A673 (cell line): Measurements from ENCODE around the gene CYTH4. TPM values are rescaled to one million over a fixed set of nuclear protein-coding genes. Genes with fewer than 3 reads are reported as not detected.

Source experiments
- BruUV-seq: library from RNA; stranded (reverse); fragments of 400-500 nt; replicated peaks from 2 replicates; lab custom pipeline; 2021; lab: Mats Ljungman, UMichigan
- CTCF ChIA-PET: fragments of 300-600 bp; sonication (Branson Sonifier 250); formaldehyde crosslinking; loops from one replicate; lab custom pipeline; 2022; ENCODE audit warnings: antibody characterized with exemption; lab: Charles Lee
- POLR2A ChIA-PET: fragments of 300-600 bp; sonication (Branson Sonifier 250); formaldehyde crosslinking; loops from one replicate; lab custom pipeline; 2022; ENCODE audit warnings: antibody characterized with exemption; ENCODE audit not compliant: low non-redundant PET; lab: Charles Lee
- DNase-seq: peaks from one replicate; pipeline ENCODE4 v3.0.0-alpha.2; 2015; ENCODE audit warnings: low spot score
- H3K27ac ChIP-seq: fragments of 200-600 bp; sonication (generic); 2 replicates; pipeline ENCODE4 v1.5.1; 2016; ENCODE audit warnings: mixed run types, low read depth, mild to moderate bottlenecking, mixed read lengths, antibody characterized with exemption, low read length; ENCODE audit not compliant: poor library complexity, severe bottlenecking
- H3K27me3 ChIP-seq: fragments of 200-600 bp; sonication (generic); replicated peaks from 2 replicates; pipeline ENCODE4 v1.6.1; 2017; ENCODE audit warnings: mixed run types, low read depth, mild to moderate bottlenecking, mixed read lengths, antibody characterized with exemption, low read length; ENCODE audit not compliant: insufficient read depth, poor library complexity
- H3K36me3 ChIP-seq: fragments of 200-600 bp; sonication (generic); 2 replicates; pipeline ENCODE4 v1.6.1; 2016; ENCODE audit warnings: mixed run types, mild to moderate bottlenecking, mixed read lengths, antibody characterized with exemption, low read length; ENCODE audit not compliant: insufficient read depth, poor library complexity, severe bottlenecking
- H3K4me1 ChIP-seq: fragments of 200-600 bp; sonication (generic); 2 replicates; pipeline ENCODE4 v1.6.1; 2017; ENCODE audit warnings: mixed run types, mild to moderate bottlenecking, mixed read lengths, antibody characterized with exemption, low read length; ENCODE audit not compliant: insufficient read depth, poor library complexity, severe bottlenecking
- H3K4me3 ChIP-seq: fragments of 200-600 bp; sonication (generic); 2 replicates; pipeline ENCODE4 v1.5.1; 2016; ENCODE audit warnings: low read depth, mixed run types, mild to moderate bottlenecking, mixed read lengths, low read length; ENCODE audit not compliant: poor library complexity, severe bottlenecking
- H3K9me3 ChIP-seq: fragments of 200-600 bp; sonication (generic); 2 replicates; pipeline ENCODE4 v1.6.1; 2016; ENCODE audit warnings: mixed run types, low read depth, mild to moderate bottlenecking, mixed read lengths, antibody characterized with exemption, low read length; ENCODE audit not compliant: poor library complexity, severe bottlenecking
- EZH2 ChIP-seq: fragments of 200-600 bp; sonication (generic); IDR thresholded peaks from 2 replicates; pipeline ENCODE4 v1.6.1; 2017; ENCODE audit warnings: borderline replicate concordance, low read depth, mild to moderate bottlenecking, mixed read lengths, antibody characterized with exemption, low read length; ENCODE audit not compliant: poor library complexity, severe bottlenecking
- intact Hi-C: fragments of 100-400 bp; cut with micrococcal nuclease; formaldehyde crosslinking; loops from one replicate; pipeline ENCODE4 v1.10.0; 2022; ENCODE audit not compliant: unreplicated experiment
- total RNA-seq: library from RNA; stranded (reverse); gene quantifications from 2 replicates; pipeline ENCODE4 v1.2.3, GENCODE V29; 2021
- TF ChIP-seq, protein P1 (sequence below): fragments of 300-800, 200-600 bp; sonication (generic); conservative IDR thresholded peaks from 2 replicates; pipeline ENCODE4 v1.5.1; 2017; ENCODE audit warnings: low read depth, mild to moderate bottlenecking, antibody characterized with exemption, low read length, moderate library complexity, mixed read lengths

CYTH4 gene
- total RNA-seq, 1 experiment from 2014 or later, result not detected

DNA sequence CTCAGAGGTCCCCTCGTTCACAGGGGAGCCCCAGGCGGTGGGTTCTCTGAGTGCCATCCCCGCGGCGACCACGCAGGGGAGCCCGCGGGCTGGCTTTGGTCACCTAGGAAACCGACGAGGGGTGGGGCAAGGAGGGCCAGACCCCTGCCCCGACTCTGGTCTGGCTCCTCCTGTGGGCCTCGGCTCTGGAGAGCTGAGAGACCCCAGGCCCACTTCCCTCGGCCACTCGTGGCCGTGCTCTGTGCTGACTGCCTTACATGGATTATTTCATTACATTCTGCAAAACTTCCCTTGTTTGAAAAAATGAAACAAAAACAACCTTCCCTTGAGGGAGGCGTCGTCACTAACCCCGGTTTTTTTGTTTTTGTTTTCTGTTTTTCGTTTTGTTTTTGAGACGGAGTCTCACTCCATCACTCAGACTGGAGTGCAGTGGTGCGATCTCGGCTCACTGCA, 15.1 kb upstream of the CYTH4 start:
- BruUV-seq, result no TSS peak
- H3K4me1 ChIP-seq, result no peaks in the 10 kb centered on the region
- no peak overlapping the region for H3K27ac ChIP-seq
- intact Hi-C loops, result loop anchor here (5.0 to 10.0 kb wide), 3 partner anchors 102 to 722 kb away; no protein-coding TSS in a partner anchor
- peak overlapping the region; percentile 43 for H3K4me3 ChIP-seq
- no peaks in the 10 kb centered on the region for H3K9me3 ChIP-seq
- ChIA-PET POLR2A (no interaction called here), CTCF (no interaction called here)
- TF ChIP-seq, protein P1, sequence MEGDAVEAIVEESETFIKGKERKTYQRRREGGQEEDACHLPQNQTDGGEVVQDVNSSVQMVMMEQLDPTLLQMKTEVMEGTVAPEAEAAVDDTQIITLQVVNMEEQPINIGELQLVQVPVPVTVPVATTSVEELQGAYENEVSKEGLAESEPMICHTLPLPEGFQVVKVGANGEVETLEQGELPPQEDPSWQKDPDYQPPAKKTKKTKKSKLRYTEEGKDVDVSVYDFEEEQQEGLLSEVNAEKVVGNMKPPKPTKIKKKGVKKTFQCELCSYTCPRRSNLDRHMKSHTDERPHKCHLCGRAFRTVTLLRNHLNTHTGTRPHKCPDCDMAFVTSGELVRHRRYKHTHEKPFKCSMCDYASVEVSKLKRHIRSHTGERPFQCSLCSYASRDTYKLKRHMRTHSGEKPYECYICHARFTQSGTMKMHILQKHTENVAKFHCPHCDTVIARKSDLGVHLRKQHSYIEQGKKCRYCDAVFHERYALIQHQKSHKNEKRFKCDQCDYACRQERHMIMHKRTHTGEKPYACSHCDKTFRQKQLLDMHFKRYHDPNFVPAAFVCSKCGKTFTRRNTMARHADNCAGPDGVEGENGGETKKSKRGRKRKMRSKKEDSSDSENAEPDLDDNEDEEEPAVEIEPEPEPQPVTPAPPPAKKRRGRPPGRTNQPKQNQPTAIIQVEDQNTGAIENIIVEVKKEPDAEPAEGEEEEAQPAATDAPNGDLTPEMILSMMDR, result peak; percentile 87
- no peak for TF ChIP-seq EZH2
- no peaks in the 10 kb centered on the region for H3K36me3 ChIP-seq
- DNase-seq, result peak; percentile 60
- H3K27me3 ChIP-seq, result peaks cover 12% of the 10 kb centered on the region

DNA sequence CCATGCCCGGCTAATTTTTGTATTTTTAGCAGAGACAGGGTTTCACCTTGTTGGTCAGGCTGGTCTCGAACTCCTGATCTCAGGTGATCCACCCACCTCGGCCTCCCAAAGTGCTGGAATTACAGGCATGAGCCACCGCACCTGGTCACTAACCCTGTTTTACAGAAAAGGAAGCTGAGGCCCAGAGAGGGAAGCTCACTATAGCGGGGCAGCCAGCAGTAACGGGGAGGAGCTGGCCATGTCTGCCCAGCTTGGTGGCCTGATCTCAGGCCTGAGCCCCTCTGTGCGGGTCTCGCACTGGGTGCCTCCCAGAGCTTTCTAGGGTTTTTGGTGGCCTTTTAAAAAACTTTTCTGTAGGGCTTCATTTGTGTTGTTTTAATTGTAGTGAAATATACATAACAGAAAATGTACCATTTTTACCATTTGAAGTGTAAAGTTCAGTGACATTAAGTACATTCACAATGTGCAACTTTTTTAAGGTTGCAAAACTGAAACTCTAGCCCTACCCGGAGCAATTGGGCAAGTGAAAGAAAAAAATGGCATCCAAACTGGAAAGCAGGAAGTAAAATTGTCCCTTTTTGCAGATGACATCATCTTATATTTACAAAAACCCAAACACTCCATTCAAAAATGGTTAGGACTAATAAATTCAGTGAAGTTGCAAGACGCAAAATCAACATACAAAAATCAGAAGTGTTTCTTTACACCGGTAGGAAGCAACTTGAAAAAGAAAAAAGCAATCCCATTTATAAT, 14.5 kb upstream of the CYTH4 start:
- POLR2A ChIA-PET, result no interaction called here
- Histone ChIP-seq H3K27ac (no peak overlapping the region), H3K4me1 (no peaks in the 10 kb centered on the region), H3K36me3 (no peaks in the 10 kb centered on the region), H3K27me3 (peaks cover 12% of the 10 kb centered on the region), H3K4me3 (no peak overlapping the region), H3K9me3 (no peaks in the 10 kb centered on the region)
- CTCF ChIA-PET, result interaction anchor here (0.6 kb wide), 1 partner anchor 194 kb away, joined by 3 read pairs; no protein-coding TSS in a partner anchor
- DNase-seq, result no peak
- intact Hi-C loops, result loop anchor here (5.0 to 10.0 kb wide), 3 partner anchors 103 to 723 kb away; no protein-coding TSS in a partner anchor
- TF ChIP-seq, protein P1, result no peak
- no peak for TF ChIP-seq EZH2
- BruUV-seq, result no TSS peak

DNA sequence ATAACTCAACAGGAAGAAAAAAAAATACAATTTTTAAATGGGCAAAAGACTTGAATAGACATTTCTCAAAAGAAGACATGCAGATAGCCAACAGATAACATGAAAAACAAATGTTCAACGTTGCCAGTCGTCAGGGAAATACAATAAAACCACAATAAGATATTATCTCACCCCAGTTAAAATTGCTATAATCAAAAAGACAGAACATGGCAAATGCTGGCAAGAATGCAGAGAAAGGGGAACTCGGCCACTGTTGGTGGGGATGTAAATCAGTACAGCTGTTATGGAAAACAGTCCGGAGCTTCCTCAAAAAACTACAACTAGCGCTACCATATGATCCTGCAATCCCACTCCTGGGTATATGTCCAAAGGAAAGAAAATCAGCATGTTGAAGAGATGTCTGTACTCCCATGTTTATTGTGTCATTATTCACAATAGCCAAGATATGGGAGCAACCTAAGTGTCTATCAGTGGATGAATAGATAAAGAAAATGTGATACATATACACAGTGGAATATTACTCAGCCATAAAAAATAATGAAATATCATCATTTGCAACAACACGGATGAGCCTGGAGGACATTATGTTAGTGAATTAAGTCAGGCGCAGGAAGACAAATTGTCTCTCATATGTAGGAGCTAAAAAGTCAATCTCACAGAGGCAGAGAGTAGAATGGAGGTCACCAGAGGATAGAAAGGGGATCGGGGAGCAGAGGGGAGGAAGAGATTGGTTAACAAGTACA, 12.2 kb upstream of the CYTH4 start:
- peaks cover 12% of the 10 kb centered on the region for H3K27me3 ChIP-seq
- no peak for TF ChIP-seq EZH2
- TF ChIP-seq, protein P1, result no peak
- DNase-seq, result no peak
- H3K4me1 ChIP-seq, result no peaks in the 10 kb centered on the region
- no TSS peak for BruUV-seq
- no peak overlapping the region for H3K4me3 ChIP-seq
- POLR2A ChIA-PET, result no interaction called here
- no peaks in the 10 kb centered on the region for H3K9me3 ChIP-seq
- H3K36me3 ChIP-seq, result no peaks in the 10 kb centered on the region
- H3K27ac ChIP-seq, result no peak overlapping the region
- intact Hi-C loops, result loop anchor here (5.0 to 10.0 kb wide), 4 partner anchors 105 to 725 kb away; partner anchors contain the start of gene ELFN2
- CTCF ChIA-PET, result interaction anchor here (0.7 to 1.4 kb wide), 3 partner anchors 10 to 308 kb away, joined by 3 to 6 read pairs (median 3); no protein-coding TSS in a partner anchor
